ENCODE measurements around the gene SERPINB10.

SERPINB10 gene, protein sequence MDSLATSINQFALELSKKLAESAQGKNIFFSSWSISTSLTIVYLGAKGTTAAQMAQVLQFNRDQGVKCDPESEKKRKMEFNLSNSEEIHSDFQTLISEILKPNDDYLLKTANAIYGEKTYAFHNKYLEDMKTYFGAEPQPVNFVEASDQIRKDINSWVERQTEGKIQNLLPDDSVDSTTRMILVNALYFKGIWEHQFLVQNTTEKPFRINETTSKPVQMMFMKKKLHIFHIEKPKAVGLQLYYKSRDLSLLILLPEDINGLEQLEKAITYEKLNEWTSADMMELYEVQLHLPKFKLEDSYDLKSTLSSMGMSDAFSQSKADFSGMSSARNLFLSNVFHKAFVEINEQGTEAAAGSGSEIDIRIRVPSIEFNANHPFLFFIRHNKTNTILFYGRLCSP

GRCh38 chr18:63907664-63908063 lies at the start of gene SERPINB10:
SERPINB10 (plus strand) TSS chr18:63907958; CDS start chr18:63915511, 7,553 bp downstream.
- intact Hi-C loops (cut with DNase I), result no loop called here
- DNase-seq, result no peak

GRCh38 chr18:63858456-63858855 lies 49.3 kb upstream of the SERPINB10 start:
- no peak for DNase-seq
- intact Hi-C loops (cut with DNase I), result no loop called here

GRCh38 chr18:63859781-63860475 lies 47.8 kb upstream of the SERPINB10 start:
- DNase-seq, result no peak
- intact Hi-C loops (cut with DNase I), result no loop called here

DNA sequence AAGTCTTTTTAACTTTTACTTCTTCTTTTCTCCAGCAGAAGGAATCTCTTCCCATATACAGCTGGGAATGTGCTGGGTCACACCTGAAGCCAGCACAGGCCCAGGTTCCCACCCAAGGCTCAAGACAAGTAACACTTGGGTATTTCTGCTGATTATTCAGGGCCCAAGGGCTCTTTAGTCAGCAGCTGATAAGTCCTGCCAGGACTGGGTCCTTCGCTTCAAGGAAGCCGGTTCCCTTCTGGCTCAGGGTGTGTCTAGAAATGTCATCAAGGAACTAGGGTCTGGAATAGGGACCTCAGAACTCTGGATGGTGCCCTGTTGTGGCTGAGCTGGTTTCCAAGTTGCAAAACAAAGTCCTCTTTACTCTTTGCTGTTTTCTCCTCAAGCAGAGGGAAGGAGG lies 47.2 kb upstream of the SERPINB10 start:
- intact Hi-C loops (cut with DNase I), result no loop called here
- no peak for DNase-seq

GRCh38 chr18:63867368-63868125 lies 40.2 kb upstream of the SERPINB10 start:
- intact Hi-C loops (cut with DNase I), result no loop called here
- no peak for DNase-seq

DNA sequence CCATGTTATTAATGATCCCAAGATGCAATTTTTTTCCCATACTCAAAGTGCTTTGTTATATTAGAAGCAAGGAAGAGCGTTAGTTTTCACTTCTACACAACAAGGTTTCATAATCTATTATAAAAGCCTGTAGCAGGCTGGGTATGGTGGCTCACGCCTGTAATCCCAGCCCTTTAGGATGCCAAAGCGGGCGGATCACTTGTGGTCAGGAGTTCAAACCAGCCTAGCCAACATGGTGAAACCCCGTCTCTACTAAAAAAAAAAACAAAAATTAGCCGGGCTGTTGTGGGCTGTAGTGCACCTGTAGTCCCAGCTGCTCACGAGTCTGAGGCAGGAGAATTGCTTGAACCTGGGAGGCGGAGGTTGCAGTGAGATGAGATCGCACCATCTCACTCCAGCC lies 39.2 kb upstream of the SERPINB10 start:
- intact Hi-C loops (cut with DNase I), result no loop called here
- no peak for DNase-seq

DNA sequence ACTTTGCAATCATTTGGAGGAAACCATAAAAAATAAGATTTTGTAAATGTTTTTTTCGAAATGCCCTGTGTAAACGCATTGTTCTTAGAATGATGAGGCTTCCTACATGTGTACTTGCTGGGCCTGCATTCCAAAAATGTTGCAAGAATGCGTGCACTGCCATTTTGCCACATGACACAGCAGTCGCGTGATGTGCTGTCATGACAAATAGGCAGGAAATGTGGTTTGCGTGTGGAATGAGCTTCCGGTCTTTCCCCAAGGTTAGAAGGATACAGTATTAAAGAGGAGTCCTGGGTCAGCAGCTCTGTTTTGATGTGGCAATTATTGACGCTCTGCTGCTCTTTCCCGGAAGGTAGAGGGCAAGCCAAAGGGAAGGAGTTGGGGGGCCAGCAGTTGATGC lies 38.4 kb upstream of the SERPINB10 start:
- DNase-seq, result no peak
- intact Hi-C loops (cut with DNase I), result no loop called here

DNA sequence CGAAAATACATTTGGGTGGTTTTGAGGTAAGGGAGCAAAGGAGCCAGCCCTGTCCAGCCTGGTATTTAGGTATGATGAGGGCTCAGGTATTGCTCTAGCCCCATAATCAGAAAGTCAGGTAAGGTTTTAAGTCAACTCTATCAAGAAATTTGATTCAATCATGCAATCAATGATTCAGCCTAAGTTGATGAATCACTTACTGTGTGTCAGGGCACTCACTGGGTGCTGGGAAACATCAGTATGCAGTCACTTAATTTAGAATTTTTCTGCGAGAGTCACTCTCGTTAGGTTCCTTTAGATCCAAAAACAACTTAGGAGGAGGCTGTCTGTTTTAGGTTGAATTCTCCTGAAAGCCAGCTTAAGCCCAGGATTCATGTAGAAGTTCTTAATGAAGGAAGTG lies 37.9 kb upstream of the SERPINB10 start:
- peak in 2 of 42 donors; percentile 19 to 20 for DNase-seq
- intact Hi-C loops (cut with DNase I), result no loop called here

DNA sequence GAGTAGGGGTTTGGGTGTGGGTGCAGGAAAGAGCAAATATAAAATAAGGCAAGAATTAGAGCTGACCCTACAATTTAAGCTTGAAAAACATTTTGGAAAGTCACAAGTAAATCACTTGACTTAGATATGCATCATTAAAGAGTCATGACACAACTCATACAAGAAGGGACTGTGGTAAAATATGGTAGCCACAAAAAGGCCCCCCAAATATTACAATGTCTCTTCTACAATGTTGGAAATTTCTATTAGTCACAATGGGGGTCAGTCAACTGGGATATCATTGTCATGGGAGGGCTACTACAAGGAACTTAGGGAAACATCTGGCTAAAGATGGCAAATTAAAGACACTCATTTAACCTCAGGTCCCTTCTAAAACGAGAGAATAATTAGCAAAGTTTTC lies 35.9 kb upstream of the SERPINB10 start:
- intact Hi-C loops (cut with DNase I), result no loop called here
- DNase-seq, result no peak

DNA sequence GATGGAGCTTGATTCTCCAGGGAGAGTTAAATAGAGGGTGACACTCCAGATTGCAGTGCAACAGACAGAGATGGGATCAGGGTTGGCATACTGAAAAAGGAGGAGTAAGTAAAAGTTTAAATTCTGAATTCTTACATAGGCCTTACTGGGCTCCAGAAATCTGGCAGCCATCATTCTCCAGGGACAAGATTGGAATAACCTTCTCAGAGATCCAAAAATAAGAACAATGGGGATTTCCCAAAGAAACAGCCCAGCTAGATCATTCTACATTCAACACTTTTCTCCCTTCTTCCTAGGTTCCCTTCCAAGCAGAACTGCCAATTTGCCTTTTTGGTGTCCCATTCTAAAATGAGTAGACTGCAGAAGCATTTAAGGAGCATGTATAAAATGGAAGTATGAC lies 35.2 kb upstream of the SERPINB10 start:
- DNase-seq, result no peak
- intact Hi-C loops (cut with DNase I), result no loop called here

- no peak for DNase-seq
- intact Hi-C loops (cut with DNase I), result no loop called here
Observed at GRCh38 chr18:63878343-63878742, 29.4 kb upstream of the SERPINB10 start.

DNA sequence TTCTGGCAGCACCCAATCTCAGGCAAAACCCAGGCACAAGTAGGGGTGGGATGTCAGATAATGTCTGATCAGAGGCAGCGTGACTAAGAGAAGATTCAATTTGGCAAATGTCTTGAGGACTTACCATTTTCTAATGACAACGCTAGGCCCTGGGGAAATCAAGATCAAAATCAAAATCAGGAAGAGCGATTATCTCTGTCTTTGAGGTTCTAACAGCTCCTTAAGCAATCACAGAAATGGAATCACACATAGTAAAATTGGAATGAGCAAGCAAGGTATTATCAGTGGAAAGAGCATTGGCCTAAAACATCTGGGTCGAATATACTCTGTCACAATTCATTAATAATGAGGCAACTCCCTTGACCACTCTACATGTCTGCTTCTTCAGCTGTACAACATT lies 28.8 kb upstream of the SERPINB10 start:
- no peak for DNase-seq
- intact Hi-C loops (cut with DNase I), result no loop called here

- no peak for DNase-seq
- intact Hi-C loops (cut with DNase I), result no loop called here
Observed at GRCh38 chr18:63879709-63880108, 28.0 kb upstream of the SERPINB10 start.

GRCh38 chr18:63881851-63882250 lies 25.9 kb upstream of the SERPINB10 start:
- no peak for DNase-seq
- intact Hi-C loops (cut with DNase I), result no loop called here

GRCh38 chr18:63882333-63883141 lies 25.2 kb upstream of the SERPINB10 start:
- DNase-seq, result no peak
- intact Hi-C loops (cut with DNase I), result no loop called here

GRCh38 chr18:63883617-63884016 lies 24.1 kb upstream of the SERPINB10 start:
- intact Hi-C loops (cut with DNase I), result no loop called here
- no peak for DNase-seq

DNA sequence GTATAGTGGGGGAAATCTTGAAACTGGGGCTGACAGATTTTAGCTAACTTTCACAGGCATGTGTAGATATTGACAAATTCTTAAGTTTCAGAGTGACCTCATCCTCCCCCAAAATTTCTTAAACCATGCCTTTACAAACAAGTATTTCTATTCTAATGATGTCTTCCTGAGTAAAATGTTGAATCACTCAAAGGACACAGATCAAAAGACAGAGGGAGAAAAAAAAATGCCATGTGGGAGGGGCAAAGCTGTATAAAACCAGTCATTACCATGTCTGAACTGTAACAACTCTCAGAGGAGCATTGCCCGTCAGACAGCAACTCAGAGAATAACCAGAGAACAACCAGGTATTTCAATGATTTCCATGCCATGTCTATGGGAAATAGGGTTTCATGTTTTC lies 20.3 kb upstream of the SERPINB10 start, which contains the start of gene SERPINB2:
Gene SERPINB2 (plus strand): TSS at position 282 of the 400 bp plus-strand sequence. CDS start 3,740 bp downstream, outside the sequence.
- no peak for DNase-seq
- intact Hi-C loops (cut with DNase I), result no loop called here

- intact Hi-C loops (cut with DNase I), result no loop called here
- no peak for DNase-seq
Observed at GRCh38 chr18:63888470-63889190, 19.1 kb upstream of the SERPINB10 start.
